Ascending aorta (tissue), 2 donors: ENCODE results near the gene TEX264. TPM values are rescaled to one million over a fixed set of nuclear protein-coding genes. Genes with fewer than 3 reads are reported as not detected.

Experiments used
- DNase-seq, 2 donors: peaks; one replicate each; pipeline ENCODE4 v3.0.0-alpha.2; 2019; ENCODE audit warnings: low spot score in 2 of 2
- H3K27ac ChIP-seq, 2 donors: fragments of 200-600 bp; sonication (generic); one replicate each; pipeline ENCODE4 v1.5.1; 2016 to 2017; ENCODE audit warnings: mild to moderate bottlenecking in 1 of 2
- H3K27me3 ChIP-seq: fragments of 200-600 bp; sonication (generic); one replicate; pipeline ENCODE4 v1.5.1; 2017
- H3K36me3 ChIP-seq, 2 donors: fragments of 200-600 bp; sonication (generic); one replicate each; pipeline ENCODE4 v1.5.1; 2016
- H3K4me1 ChIP-seq, 2 donors: fragments of 200-600 bp; sonication (generic); one replicate each; pipeline ENCODE4 v1.5.1; 2016 to 2017; ENCODE audit warnings: mild to moderate bottlenecking in 1 of 2
- H3K4me3 ChIP-seq, 2 donors: fragments of 200-600 bp; sonication (generic); one replicate each; pipeline ENCODE4 v1.5.1; 2016 to 2017; ENCODE audit warnings: mild to moderate bottlenecking in 1 of 2
- H3K9me3 ChIP-seq, 2 donors: fragments of 200-600 bp; sonication (generic); one replicate each; pipeline ENCODE4 v1.5.1; 2016
- intact Hi-C: fragments of 100-400 bp; cut with DNase I; formaldehyde crosslinking; loops from one replicate; pipeline ENCODE4 v1.15.1; 2023
- total RNA-seq: library from RNA; depleted of rRNA; stranded (reverse); fragments of >200 nt; gene quantifications from one replicate; pipeline ENCODE4 v1.1.0, GENCODE V29; 2016
- TF ChIP-seq, protein P1 (sequence below), 3 experiments: fragments of 200-600 bp in 2 of 3; fragments of 450-650 bp in 1 of 3; sonication (generic) in 2 of 3; IDR thresholded peaks; one replicate each; pipeline ENCODE4 v1.5.1; 2016 to 2019; ENCODE audit warnings: antibody characterized with exemption in 3 of 3, mild to moderate bottlenecking in 1 of 3, moderate library complexity in 1 of 3

Gene TEX264
- total RNA-seq, 1 donor from 2014 or later = 69.1 TPM

GRCh38 chr3:51751287-51751686, 80.2 kb downstream of the TEX264 start:
- H3K9me3 ChIP-seq = no peaks in the 10 kb centered on the region
- DNase-seq = no peak

More at GRCh38 chr3:51751287-51751686, 80.2 kb downstream of the TEX264 start:
- H3K36me3 ChIP-seq = no peaks in the 10 kb centered on the region
- no peak overlapping the region for H3K4me3 ChIP-seq
- intact Hi-C loops = no loop called here
- no peaks in the 10 kb centered on the region for H3K4me1 ChIP-seq
- no peaks in the 10 kb centered on the region for H3K27me3 ChIP-seq
- TF ChIP-seq, protein P1, sequence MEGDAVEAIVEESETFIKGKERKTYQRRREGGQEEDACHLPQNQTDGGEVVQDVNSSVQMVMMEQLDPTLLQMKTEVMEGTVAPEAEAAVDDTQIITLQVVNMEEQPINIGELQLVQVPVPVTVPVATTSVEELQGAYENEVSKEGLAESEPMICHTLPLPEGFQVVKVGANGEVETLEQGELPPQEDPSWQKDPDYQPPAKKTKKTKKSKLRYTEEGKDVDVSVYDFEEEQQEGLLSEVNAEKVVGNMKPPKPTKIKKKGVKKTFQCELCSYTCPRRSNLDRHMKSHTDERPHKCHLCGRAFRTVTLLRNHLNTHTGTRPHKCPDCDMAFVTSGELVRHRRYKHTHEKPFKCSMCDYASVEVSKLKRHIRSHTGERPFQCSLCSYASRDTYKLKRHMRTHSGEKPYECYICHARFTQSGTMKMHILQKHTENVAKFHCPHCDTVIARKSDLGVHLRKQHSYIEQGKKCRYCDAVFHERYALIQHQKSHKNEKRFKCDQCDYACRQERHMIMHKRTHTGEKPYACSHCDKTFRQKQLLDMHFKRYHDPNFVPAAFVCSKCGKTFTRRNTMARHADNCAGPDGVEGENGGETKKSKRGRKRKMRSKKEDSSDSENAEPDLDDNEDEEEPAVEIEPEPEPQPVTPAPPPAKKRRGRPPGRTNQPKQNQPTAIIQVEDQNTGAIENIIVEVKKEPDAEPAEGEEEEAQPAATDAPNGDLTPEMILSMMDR (IDR thresholded peaks at IDR 0.05) = no peak
- no peak overlapping the region for H3K27ac ChIP-seq

Other genes starting within 250 kb of the TEX264 start
- 10.0 TPM for gene DCAF1, start 171.2 kb upstream of the TEX264 start, total RNA-seq
- 18.3 TPM for gene RAD54L2, start 132.5 kb upstream of the TEX264 start, total RNA-seq
- not detected for gene GRM2, start 35.8 kb downstream of the TEX264 start, total RNA-seq
- not detected for gene IQCF6, start 108.0 kb downstream of the TEX264 start, total RNA-seq
- gene IQCF2, start 190.4 kb downstream of the TEX264 start, total RNA-seq = not detected
- gene IQCF5, start 204.3 kb downstream of the TEX264 start, total RNA-seq = not detected
- not detected for gene IQCF1, start 232.1 kb downstream of the TEX264 start, total RNA-seq